Activated CD4-positive, alpha-beta T cell treated with anti-CD3 and anti-CD28 coated beads, Interleukin-2, amount 50 U/mL, for 24 hours (primary cell): Measurements from ENCODE around the gene SHKBP1.
"Not testable (repeated sequence)": the region's sequence is repeated elsewhere in the genome, so short reads cannot be mapped to it uniquely, and the experiment has no call there.

Source experiments
- DNase-seq, 2 donors: peaks; one replicate each; pipeline ENCODE4 v3.0.0-alpha.2; 2020; ENCODE audit warnings: low read depth in 1 of 2, low spot score in 1 of 2

SHKBP1 gene

DNA sequence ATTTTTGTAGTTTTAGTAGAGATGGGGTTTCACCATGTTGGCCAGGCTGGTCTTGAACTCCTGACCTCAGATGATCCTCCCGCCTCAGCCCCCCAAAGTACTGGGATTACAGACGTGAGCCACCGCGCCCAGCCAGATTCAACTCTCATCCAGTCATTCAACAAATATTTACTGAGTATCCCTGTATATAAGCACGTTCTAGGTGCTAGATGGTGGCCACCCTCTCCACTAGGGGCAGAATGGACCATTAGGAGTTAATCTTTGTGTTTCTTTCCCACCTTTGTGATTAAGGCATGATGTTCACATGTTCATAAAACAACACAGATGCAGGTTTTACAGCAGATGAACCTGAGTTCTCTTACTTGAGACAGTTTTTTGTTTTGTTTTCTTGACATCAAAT lies 7.3 kb downstream of the SHKBP1 start:
- no peak for DNase-seq

- DNase-seq, result no peak
Observed at GRCh38 chr19:40585241-40585981, 8.7 kb downstream of the SHKBP1 start.

GRCh38 chr19:40585982-40586422 lies 9.3 kb downstream of the SHKBP1 start:
- DNase-seq, result no peak

- no peak for DNase-seq
Observed at GRCh38 chr19:40586611-40587010, 9.9 kb downstream of the SHKBP1 start.

DNA sequence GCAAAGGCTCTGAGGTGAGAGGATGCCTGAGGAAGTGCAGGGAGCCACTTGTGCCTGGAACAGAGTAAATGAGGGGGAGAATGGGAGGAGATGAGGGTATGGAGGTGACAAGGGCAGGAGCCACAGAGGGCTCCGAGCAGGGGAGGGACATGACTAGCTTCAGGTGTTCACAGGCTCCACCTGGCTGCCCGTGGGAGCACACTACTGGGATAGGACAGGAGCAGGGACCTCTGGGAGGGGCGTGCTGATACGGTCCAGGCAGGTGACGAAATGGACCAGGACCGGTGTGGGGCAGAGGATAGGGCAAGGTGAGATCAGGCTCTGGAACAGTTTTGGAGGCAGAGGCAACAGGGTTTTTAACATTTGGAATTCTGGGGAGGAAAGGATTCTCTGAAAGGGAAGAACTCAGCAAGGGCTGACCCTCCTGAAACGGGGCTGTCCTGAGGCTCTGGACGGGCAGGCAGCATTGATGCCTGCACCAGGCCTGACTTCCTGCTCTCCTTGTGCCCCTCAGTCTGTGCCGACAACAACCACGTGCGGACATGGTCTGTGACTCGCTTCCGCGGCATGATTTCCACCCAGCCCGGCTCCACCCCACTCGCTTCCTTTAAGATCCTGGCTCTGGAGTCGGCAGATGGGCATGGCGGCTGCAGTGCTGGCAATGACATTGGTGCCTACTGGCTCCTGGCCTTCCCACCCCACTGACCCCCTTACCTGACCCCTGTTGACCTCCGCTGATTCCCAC lies 11.6 kb downstream of the SHKBP1 start:
- no peak for DNase-seq

DNA sequence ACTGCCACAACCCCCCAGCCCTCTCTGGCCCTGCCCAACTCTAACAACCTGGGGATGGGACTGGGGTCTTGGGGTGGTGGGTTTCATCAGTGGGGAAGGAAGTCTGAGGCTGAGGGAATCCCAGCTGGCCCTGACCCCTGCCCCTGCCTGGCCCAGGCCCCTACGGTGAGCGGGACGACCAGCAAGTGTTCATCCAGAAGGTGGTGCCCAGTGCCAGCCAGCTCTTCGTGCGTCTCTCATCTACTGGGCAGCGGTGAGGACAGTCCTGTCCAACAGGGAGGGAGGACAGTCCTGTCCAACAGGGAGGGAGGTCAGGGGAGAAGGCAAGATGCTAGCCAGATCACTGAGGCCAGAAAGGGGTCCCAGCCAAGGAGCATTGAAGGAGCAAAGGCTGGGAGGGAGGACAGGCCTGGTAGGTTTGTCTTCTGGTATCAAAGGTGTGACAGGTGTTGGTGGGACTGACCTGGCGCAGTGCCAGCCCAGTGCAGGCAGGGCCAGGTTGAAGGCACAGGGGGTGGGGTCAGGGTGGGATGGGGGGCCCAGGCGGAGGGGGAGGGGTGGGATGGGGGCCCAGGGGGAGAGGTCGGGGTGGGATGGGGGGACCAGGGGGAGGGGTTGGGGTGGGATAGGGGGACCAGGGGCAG lies 12.4 kb downstream of the SHKBP1 start:
- DNase-seq, result no peak

GRCh38 chr19:40589591-40590429 lies 13.1 kb downstream of the SHKBP1 start:
- DNase-seq, result no peak

- DNase-seq, result no peak
Observed at GRCh38 chr19:40590464-40591265, 14.0 kb downstream of the SHKBP1 start.

DNA sequence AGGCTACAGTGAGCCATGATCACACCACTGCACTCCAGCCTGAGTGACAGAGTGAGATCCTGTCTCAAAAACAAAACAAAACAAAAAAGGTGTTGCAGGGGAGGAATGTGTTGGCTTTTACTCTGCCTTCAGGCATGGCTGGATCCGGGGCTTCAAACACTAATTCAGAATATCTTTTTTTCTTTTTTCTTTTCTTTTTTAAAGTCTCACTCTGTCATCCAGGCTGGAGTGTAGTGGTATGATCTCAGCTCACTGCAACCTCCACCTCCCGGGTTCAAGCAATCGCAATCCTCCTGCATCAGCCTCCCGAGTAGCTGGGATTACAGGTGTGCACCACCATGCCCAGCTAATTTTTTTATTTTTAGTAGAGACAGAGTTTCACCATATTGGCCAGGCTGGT lies 15.1 kb downstream of the SHKBP1 start:
- not testable (repeated sequence) for DNase-seq

- no peak for DNase-seq
Observed at GRCh38 chr19:40592170-40592569, 15.5 kb downstream of the SHKBP1 start.

- DNase-seq, result no peak
Observed at GRCh38 chr19:40594255-40594654, 17.6 kb downstream of the SHKBP1 start.

GRCh38 chr19:40594657-40595091 lies 18.0 kb downstream of the SHKBP1 start:
- no peak for DNase-seq

DNA sequence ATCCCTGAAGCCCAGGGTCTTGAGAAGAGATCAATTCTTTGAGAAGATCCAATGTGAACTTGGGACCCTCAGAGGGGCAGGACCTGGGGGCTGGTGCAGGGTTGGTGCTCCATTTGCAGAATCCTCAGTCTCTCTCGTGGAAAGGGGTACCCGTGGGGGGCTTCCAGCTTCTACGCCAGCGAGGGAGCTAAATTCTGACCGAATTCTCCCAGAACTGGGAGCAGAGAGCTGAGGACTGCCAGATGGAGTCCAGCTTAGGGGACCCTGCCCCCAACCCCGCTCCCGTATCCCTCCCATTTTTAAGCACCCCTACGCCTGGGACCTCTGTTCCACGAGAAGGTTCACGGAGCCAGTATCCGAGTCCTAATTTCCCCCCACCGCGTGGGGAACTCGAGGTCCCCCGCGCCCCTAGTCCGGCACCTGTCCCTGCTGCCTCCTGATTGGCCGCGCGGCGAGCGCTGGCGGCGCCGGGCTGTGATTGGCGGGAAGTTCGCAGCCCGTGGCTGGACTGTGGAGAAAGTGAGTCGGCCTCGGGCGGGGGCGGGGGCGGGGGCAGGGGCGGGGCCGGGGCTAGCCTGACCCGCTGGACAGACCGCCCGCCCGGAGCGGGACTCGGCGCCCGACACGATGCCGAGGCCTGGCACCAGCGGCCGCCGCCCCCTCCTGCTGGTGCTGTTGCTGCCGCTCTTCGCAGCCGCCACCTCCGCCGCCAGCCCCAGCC lies 20.1 kb downstream of the SHKBP1 start:
- no peak for DNase-seq

DNA sequence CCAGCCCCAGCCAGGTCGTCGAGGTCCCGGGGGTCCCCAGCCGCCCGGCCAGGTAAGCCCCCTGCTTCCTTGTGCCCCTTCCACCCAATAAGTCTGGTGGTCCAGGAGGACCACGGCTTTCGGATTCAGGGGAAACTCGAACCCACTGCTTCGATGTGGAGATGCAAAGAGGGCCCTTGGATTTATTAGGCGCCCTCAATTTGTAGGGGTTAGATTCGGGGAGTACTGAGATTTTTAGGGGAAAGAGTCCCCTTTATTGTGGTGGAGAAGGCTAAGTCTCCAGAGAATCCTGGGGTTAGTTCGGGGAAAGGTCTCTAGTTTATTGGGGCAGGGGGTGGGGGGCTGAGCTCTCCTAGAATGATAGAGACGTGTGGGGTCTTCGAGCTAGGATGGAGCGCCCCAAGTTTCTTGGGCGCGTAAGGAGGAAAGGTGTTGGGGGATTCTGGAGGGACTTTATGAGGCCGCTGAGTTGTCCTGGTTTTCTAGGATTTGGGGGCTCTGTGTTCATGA lies 20.7 kb downstream of the SHKBP1 start:
- DNase-seq, result no peak

DNA sequence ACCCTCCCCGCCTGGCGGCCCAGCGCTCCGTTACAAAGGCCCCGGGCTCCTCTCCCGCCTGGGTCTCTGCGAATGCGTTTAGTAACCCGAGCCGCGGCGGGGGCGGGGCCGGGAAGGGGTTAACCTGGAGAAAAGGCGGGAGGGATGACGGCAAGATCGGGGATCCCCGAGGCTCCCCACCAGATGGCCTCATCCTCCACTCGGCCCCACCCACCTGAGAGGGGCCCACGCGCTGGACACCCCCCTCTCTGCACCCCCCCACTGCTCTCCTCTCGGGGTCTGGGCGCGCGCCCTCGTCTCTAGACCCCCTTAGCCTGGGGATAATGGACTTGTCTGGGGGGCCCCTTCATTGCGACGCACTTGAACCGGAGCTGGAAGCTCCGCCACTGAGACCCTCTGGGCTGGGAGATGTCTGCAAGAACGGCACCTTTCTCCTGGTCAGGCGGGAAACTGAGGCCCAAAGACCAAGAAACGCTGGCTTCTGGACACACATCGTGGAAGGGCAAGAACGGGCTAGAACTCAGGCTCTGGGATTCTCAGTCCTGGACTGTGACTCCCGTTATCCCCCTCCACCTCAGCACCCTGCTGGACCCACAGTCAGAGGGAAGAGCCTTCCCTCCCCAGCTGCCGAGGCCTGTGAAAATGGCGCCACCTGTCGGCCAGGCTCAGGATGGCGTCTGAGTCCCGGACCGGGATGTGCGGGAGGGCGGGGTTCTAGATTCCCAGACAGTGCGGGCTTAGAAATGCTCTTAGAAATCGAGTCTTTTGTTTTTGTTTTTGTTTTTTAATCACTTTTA lies 21.6 kb downstream of the SHKBP1 start:
- DNase-seq, result peak; percentile 79

- DNase-seq, result no peak
Observed at GRCh38 chr19:40598918-40599307, 22.2 kb downstream of the SHKBP1 start.

DNA sequence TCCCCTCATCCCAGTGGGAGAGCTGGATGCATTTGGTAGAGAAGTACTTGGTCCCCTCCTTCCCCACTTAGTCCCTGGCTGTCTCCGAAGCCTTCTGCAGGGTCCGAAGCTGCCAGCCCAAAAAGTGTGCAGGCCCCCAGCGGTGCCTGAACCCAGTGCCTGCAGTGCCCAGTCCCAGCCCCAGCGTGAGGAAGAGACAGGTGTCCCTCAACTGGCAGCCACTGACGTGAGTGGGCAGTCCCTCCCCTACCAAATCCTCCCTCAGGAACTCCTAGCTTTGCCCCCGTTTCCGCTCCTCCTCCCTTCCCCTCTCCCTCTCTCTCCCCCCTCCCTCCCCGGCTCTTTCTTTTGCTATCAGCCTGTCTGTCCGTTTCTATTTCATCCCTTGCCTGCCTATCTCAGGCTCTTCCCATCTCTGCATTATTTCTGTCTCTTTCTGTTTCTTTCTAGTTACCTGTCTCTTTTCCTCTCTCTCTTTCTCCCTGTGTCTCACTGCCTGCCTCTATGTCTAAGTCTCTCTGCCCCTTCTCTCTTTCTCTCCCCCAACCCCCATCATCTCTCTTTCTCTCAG lies 22.7 kb downstream of the SHKBP1 start:
- DNase-seq, result no peak

DNA sequence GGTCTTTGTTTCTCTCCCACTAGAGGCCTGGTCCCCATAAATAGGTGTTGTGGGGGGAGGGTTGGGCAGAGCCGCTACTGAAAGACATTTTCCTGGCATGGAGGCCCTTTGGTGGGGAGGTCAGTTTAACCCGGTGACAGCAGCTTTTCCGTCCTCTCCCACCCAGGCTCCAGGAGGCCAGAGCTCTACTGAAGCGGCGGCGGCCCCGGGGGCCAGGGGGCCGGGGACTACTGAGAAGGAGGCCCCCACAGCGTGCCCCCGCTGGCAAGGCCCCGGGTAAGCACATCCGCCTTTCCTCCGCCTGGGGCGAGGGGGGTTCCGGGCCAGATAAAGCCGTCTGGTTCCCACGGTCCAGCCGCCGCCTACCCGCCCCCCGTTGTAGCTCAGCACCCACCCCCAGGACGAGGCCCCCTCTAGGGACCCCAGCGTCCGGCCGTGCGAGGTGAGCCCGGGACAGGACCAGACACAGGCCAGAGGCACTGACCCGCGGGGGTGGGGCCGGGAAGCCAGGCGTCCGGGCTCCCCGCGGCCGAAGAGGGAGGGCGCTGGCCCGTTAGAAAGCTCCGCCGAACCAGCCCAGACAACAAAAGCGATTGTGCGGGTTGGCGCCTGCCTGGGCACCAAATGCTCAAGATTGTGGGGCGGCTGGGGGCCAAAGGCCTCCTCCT lies 23.4 kb downstream of the SHKBP1 start:
- no peak for DNase-seq
